ENCODE data around the gene SLC6A1. TPM values are rescaled to one million over a fixed set of nuclear protein-coding genes. Genes with fewer than 3 reads are reported as not detected.

Gene SLC6A1
- total RNA-seq, 2 experiments from 2014 or later: not detected

- Mint-ChIP-seq H3K27ac (no peak overlapping the region), H3K4me1 (ENCODE audit: low read depth) (no peaks in the 10 kb centered on the region), H3K4me3 (no peak overlapping the region), H3K27me3 (peaks cover 30% of the 10 kb centered on the region), H3K36me3 (ENCODE audit: low read depth) (no peaks in the 10 kb centered on the region), H3K9me3 (peaks cover 2% of the 10 kb centered on the region)
- Histone ChIP-seq H3K27ac (ENCODE audit: low read depth in 1 of 2, low read length in 2 of 2) (no peak overlapping the region), H3K27me3 (ENCODE audit: control insufficient read depth in 1 of 2, insufficient read depth in 2 of 2, low read length in 2 of 2) (peaks cover 3 to 4% of the 10 kb centered on the region in 2 experiments), H3K36me3 (ENCODE audit: insufficient read depth, low read length) (no peaks in the 10 kb centered on the region), H3K4me1 (ENCODE audit: insufficient read depth, low read length) (no peaks in the 10 kb centered on the region), H3K9me3 (ENCODE audit: control insufficient read depth in 1 of 2, insufficient read depth in 1 of 2, low read length in 2 of 2) (peaks cover 0 to under 1% of the 10 kb centered on the region in 2 experiments), H3K4me3 (ENCODE audit: low read length) (no peak overlapping the region)
- ChIA-PET CTCF (no interaction called here), POLR2A (no interaction called here)
- no peak for ATAC-seq (ENCODE audit: poor library complexity)
- DNase-seq: no peak
- intact Hi-C loops (cut with DNase I, micrococcal nuclease): no loop called here
- TF ChIP-seq CTCF (IDR thresholded peaks at IDR 0.05): no peak
Observed at GRCh38 chr3:11020764-11021163, 28.2 kb downstream of the SLC6A1 start.

- Histone ChIP-seq H3K36me3 (ENCODE audit: insufficient read depth, low read length) (no peaks in the 10 kb centered on the region), H3K27me3 (ENCODE audit: control insufficient read depth in 1 of 2, insufficient read depth in 2 of 2, low read length in 2 of 2) (peaks cover 3 to 4% of the 10 kb centered on the region in 2 experiments), H3K4me3 (ENCODE audit: low read length) (no peak overlapping the region), H3K27ac (ENCODE audit: low read depth in 1 of 2, low read length in 2 of 2) (no peak overlapping the region), H3K9me3 (ENCODE audit: control insufficient read depth in 1 of 2, insufficient read depth in 1 of 2, low read length in 2 of 2) (peaks cover 0 to 9% of the 10 kb centered on the region in 2 experiments), H3K4me1 (ENCODE audit: insufficient read depth, low read length) (no peaks in the 10 kb centered on the region)
- Mint-ChIP-seq H3K4me3 (no peak overlapping the region), H3K9me3 (peaks cover 2% of the 10 kb centered on the region), H3K27ac (no peak overlapping the region), H3K36me3 (ENCODE audit: low read depth) (no peaks in the 10 kb centered on the region), H3K27me3 (peaks cover 36% of the 10 kb centered on the region), H3K4me1 (ENCODE audit: low read depth) (no peaks in the 10 kb centered on the region)
- ChIA-PET POLR2A (no interaction called here), CTCF (no interaction called here)
- no peak for TF ChIP-seq CTCF (IDR thresholded peaks at IDR 0.05)
- intact Hi-C loops (cut with DNase I, micrococcal nuclease): no loop called here
- no peak for ATAC-seq (ENCODE audit: poor library complexity)
- no peak for DNase-seq
Observed at GRCh38 chr3:11021611-11022011, 29.1 kb downstream of the SLC6A1 start.

GRCh38 chr3:11022115-11022514 lies 29.6 kb downstream of the SLC6A1 start:
- ATAC-seq (ENCODE audit: poor library complexity) (no peak), DNase-seq (no peak)
- Histone ChIP-seq H3K27ac (ENCODE audit: low read depth in 1 of 2, low read length in 2 of 2) (no peak overlapping the region), H3K4me1 (ENCODE audit: insufficient read depth, low read length) (no peaks in the 10 kb centered on the region), H3K9me3 (ENCODE audit: control insufficient read depth in 1 of 2, insufficient read depth in 1 of 2, low read length in 2 of 2) (peaks cover 0 to 9% of the 10 kb centered on the region in 2 experiments), H3K4me3 (ENCODE audit: low read length) (no peak overlapping the region), H3K36me3 (ENCODE audit: insufficient read depth, low read length) (no peaks in the 10 kb centered on the region), H3K27me3 (ENCODE audit: control insufficient read depth in 1 of 2, insufficient read depth in 2 of 2, low read length in 2 of 2) (peaks cover 3 to 4% of the 10 kb centered on the region in 2 experiments)
- CTCF ChIA-PET: no interaction called here
- no peak for TF ChIP-seq CTCF (IDR thresholded peaks at IDR 0.05)
- POLR2A ChIA-PET: no interaction called here
- Mint-ChIP-seq H3K27me3 (peaks cover 40% of the 10 kb centered on the region), H3K9me3 (peaks cover 2% of the 10 kb centered on the region), H3K4me3 (no peak overlapping the region), H3K36me3 (ENCODE audit: low read depth) (no peaks in the 10 kb centered on the region), H3K4me1 (ENCODE audit: low read depth) (no peaks in the 10 kb centered on the region), H3K27ac (no peak overlapping the region)
- intact Hi-C loops (cut with DNase I, micrococcal nuclease): no loop called here

Measured in CD4-positive, alpha-beta T cell (primary cell).